Measurements from ENCODE around the gene CASKIN2. TPM values are rescaled to one million over a fixed set of nuclear protein-coding genes. Genes with fewer than 3 reads are reported as not detected.

Gene CASKIN2
- total and polyA plus RNA-seq, 4 donors, result 2.3 to 12.1 (median 8.6) TPM

DNA sequence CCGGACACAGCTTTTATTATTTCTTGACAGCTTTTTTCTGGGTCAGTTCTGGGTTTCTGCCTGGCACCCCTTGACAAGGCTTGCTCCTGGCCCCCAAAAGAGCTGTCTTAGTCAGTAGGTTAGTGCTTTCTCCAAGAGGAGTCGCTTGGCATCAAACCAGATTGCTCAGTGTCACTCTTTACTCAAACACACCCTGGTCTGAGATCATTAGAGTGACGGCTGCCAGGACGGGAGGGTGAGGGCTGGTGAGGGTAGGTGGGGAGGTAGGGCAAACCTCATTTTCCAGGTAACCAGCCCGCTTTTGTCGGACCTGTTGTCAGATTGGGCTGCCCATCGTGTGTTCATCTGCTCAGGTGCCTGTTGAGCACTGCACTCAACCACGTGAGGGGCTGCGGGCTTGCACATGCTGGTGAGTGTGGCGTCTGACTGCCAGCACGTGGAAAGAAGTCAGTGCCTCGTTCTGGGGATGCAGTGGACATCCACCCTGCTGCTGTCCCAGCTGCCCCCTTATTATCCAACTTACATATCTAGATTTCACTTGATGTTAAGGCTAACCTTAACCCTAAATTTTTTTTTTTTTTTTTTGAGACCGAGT lies 46.5 kb downstream of the CASKIN2 start:
- Histone ChIP-seq H3K36me3 (ENCODE audit: control insufficient read depth in 4 of 4, insufficient read depth in 3 of 4, low read depth in 1 of 4, low read length in 3 of 4) (peaks cover 0 to 7% (median 3%) of the 10 kb centered on the region in 4 donors), H3K9ac (ENCODE audit: low read depth in 1 of 2, low read length in 2 of 2) (no peak overlapping the region), H3K27me3 (ENCODE audit: control insufficient read depth in 4 of 4, insufficient read depth in 4 of 4, low read length in 3 of 4) (no peaks in the 10 kb centered on the region), H3K9me3 (ENCODE audit: control insufficient read depth in 4 of 4, low read length in 3 of 4) (no peaks in the 10 kb centered on the region), H3K4me1 (ENCODE audit: control insufficient read depth in 4 of 4, insufficient read depth in 4 of 4, low read length in 3 of 4) (peaks cover 0 to 6% (median 2%) of the 10 kb centered on the region in 4 donors), H3K27ac (ENCODE audit: low read depth in 1 of 2, low read length in 2 of 2) (no peak overlapping the region), H3K4me3 (ENCODE audit: low read depth in 1 of 3, low read length in 3 of 3) (no peak overlapping the region)
- TF ChIP-seq RXRA (IDR thresholded peaks at IDR 0.05), result no peak
- TF ChIP-seq, protein P1, sequence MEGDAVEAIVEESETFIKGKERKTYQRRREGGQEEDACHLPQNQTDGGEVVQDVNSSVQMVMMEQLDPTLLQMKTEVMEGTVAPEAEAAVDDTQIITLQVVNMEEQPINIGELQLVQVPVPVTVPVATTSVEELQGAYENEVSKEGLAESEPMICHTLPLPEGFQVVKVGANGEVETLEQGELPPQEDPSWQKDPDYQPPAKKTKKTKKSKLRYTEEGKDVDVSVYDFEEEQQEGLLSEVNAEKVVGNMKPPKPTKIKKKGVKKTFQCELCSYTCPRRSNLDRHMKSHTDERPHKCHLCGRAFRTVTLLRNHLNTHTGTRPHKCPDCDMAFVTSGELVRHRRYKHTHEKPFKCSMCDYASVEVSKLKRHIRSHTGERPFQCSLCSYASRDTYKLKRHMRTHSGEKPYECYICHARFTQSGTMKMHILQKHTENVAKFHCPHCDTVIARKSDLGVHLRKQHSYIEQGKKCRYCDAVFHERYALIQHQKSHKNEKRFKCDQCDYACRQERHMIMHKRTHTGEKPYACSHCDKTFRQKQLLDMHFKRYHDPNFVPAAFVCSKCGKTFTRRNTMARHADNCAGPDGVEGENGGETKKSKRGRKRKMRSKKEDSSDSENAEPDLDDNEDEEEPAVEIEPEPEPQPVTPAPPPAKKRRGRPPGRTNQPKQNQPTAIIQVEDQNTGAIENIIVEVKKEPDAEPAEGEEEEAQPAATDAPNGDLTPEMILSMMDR (IDR thresholded peaks at IDR 0.05; ENCODE audit: low read depth, low read length, missing input control), result no peak
- TF ChIP-seq, protein P2, sequence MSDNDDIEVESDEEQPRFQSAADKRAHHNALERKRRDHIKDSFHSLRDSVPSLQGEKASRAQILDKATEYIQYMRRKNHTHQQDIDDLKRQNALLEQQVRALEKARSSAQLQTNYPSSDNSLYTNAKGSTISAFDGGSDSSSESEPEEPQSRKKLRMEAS (IDR thresholded peaks at IDR 0.05), result no peak
- TF ChIP-seq, protein P3, sequence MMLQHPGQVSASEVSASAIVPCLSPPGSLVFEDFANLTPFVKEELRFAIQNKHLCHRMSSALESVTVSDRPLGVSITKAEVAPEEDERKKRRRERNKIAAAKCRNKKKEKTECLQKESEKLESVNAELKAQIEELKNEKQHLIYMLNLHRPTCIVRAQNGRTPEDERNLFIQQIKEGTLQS (IDR thresholded peaks at IDR 0.05), result no peak
- DNase-seq (ENCODE audit: low spot score), result no peak
- 84% methylated on average over 13 of the region's 13 CpGs for WGBS

DNA sequence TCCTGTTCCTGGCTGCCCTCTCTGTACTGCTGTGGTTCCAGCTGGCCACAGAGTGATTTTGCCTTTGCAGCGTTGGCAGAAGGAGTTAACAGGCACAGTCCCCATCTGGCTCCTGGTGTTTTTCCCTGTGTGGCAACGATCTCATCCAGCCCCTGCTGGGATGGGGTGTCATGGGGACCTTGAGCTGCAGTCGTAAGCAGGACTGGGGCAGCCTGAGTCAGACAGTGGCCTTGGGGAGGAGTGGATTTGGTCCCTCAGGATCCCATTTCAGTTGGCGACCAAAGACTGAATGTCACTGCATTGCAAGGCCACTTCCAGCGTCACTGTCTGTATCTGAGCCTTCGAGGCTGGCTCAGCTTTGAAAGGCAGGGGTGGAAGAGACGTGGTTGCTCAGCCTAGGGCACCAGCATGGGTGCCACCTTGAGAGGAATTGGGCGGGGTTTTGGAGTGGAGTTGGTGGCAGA lies 47.0 kb downstream of the CASKIN2 start:
- H3K27ac ChIP-seq (ENCODE audit: low read depth in 1 of 2, low read length in 2 of 2), result no peak overlapping the region
- no peak for DNase-seq (ENCODE audit: low spot score)
- no peaks in the 10 kb centered on the region for H3K9me3 ChIP-seq (ENCODE audit: control insufficient read depth in 4 of 4, low read length in 3 of 4)
- H3K4me1 ChIP-seq (ENCODE audit: control insufficient read depth in 4 of 4, insufficient read depth in 4 of 4, low read length in 3 of 4), result peaks cover 0 to 6% (median 2%) of the 10 kb centered on the region in 4 donors
- 77% methylated on average over 8 of the region's 8 CpGs for WGBS
- H3K27me3 ChIP-seq (ENCODE audit: control insufficient read depth in 4 of 4, insufficient read depth in 4 of 4, low read length in 3 of 4), result no peaks in the 10 kb centered on the region
- TF ChIP-seq RXRA (IDR thresholded peaks at IDR 0.05), result no peak
- TF ChIP-seq YY1 (IDR thresholded peaks at IDR 0.05), result no peak
- TF ChIP-seq FOXA2 (IDR thresholded peaks at IDR 0.05), result no peak
- TF ChIP-seq, protein P4, sequence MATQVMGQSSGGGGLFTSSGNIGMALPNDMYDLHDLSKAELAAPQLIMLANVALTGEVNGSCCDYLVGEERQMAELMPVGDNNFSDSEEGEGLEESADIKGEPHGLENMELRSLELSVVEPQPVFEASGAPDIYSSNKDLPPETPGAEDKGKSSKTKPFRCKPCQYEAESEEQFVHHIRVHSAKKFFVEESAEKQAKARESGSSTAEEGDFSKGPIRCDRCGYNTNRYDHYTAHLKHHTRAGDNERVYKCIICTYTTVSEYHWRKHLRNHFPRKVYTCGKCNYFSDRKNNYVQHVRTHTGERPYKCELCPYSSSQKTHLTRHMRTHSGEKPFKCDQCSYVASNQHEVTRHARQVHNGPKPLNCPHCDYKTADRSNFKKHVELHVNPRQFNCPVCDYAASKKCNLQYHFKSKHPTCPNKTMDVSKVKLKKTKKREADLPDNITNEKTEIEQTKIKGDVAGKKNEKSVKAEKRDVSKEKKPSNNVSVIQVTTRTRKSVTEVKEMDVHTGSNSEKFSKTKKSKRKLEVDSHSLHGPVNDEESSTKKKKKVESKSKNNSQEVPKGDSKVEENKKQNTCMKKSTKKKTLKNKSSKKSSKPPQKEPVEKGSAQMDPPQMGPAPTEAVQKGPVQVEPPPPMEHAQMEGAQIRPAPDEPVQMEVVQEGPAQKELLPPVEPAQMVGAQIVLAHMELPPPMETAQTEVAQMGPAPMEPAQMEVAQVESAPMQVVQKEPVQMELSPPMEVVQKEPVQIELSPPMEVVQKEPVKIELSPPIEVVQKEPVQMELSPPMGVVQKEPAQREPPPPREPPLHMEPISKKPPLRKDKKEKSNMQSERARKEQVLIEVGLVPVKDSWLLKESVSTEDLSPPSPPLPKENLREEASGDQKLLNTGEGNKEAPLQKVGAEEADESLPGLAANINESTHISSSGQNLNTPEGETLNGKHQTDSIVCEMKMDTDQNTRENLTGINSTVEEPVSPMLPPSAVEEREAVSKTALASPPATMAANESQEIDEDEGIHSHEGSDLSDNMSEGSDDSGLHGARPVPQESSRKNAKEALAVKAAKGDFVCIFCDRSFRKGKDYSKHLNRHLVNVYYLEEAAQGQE (IDR thresholded peaks at IDR 0.05), result no peak
- no peak for TF ChIP-seq SP1 (IDR thresholded peaks at IDR 0.05)
- no peak for TF ChIP-seq RAD21 (IDR thresholded peaks at IDR 0.05)
- TF ChIP-seq, protein P5, sequence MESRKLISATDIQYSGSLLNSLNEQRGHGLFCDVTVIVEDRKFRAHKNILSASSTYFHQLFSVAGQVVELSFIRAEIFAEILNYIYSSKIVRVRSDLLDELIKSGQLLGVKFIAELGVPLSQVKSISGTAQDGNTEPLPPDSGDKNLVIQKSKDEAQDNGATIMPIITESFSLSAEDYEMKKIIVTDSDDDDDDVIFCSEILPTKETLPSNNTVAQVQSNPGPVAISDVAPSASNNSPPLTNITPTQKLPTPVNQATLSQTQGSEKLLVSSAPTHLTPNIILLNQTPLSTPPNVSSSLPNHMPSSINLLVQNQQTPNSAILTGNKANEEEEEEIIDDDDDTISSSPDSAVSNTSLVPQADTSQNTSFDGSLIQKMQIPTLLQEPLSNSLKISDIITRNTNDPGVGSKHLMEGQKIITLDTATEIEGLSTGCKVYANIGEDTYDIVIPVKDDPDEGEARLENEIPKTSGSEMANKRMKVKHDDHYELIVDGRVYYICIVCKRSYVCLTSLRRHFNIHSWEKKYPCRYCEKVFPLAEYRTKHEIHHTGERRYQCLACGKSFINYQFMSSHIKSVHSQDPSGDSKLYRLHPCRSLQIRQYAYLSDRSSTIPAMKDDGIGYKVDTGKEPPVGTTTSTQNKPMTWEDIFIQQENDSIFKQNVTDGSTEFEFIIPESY (IDR thresholded peaks at IDR 0.05), result no peak
- TF ChIP-seq, protein P3 (IDR thresholded peaks at IDR 0.05), result no peak
- TF ChIP-seq, protein P1 (IDR thresholded peaks at IDR 0.05; ENCODE audit: low read depth, low read length, missing input control), result no peak
- no peak for TF ChIP-seq HNF4G (IDR thresholded peaks at IDR 0.05)
- no peak overlapping the region for H3K9ac ChIP-seq (ENCODE audit: low read depth in 1 of 2, low read length in 2 of 2)
- H3K4me3 ChIP-seq (ENCODE audit: low read depth in 1 of 3, low read length in 3 of 3), result no peak overlapping the region
- peaks cover 0 to 6% (median 2%) of the 10 kb centered on the region in 4 donors for H3K36me3 ChIP-seq (ENCODE audit: control insufficient read depth in 4 of 4, insufficient read depth in 3 of 4, low read depth in 1 of 4, low read length in 3 of 4)

Data from liver (tissue), 9 donors.